GM12878 (cell line): ENCODE measurements around the gene COX11. TPM values are rescaled to one million over a fixed set of nuclear protein-coding genes. Genes with fewer than 3 reads are reported as not detected.

ENCODE experiments used
- ATAC-seq: fragments of 200-7000 bp; cut with Tn5 transposase; 3 replicates; pipeline ENCODE4 v1.9.1; 2020; ENCODE audit warnings: mild to moderate bottlenecking, moderate library complexity
- BruUV-seq: library from RNA; stranded (reverse); fragments of 400-500 nt; replicated peaks from 2 replicates; lab custom pipeline; 2021; lab: Mats Ljungman, UMichigan
- CTCF ChIA-PET: fragments of 300-600 bp; sonication (Branson Sonifier 250); formaldehyde crosslinking; extraction: SDS; loops from one replicate; lab custom pipeline; 2021; ENCODE audit warnings: inconsistent platforms; lab: Yijun Ruan, JAX
- POLR2A ChIA-PET: fragments of 350-600 bp; formaldehyde crosslinking; extraction: SDS; loops from one replicate; lab custom pipeline; 2021; ENCODE audit warnings: inconsistent platforms; lab: Charles Lee
- RAD21 ChIA-PET: fragments of 300-600 bp; sonication (Branson Sonifier 250); formaldehyde crosslinking; loops from one replicate; lab custom pipeline; 2023; ENCODE audit warnings: antibody characterized with exemption; ENCODE audit not compliant: unreplicated experiment; lab: Charles Lee
- SMC1A ChIA-PET: fragments of 300-600 bp; sonication (Branson Sonifier 250); formaldehyde crosslinking; loops from one replicate; lab custom pipeline; 2023; ENCODE audit not compliant: unreplicated experiment, uncharacterized antibody; lab: Charles Lee
- DNase-seq: peaks from one replicate; pipeline ENCODE4 v3.0.0-alpha.2; 2011; ENCODE audit warnings: low read depth, low spot score
- FAIRE-seq: peaks from 3 replicates; lab custom pipeline; 2011; peaks lifted over from hg19 to GRCh38; lab: Jason Lieb, UNC
- H2AFZ ChIP-seq: 2 replicates; pipeline ENCODE4 v1.6.0; 2011; ENCODE audit warnings: low read depth, low read length, control low read depth; ENCODE audit not compliant: control insufficient read depth
- H3K27ac ChIP-seq: 2 replicates; pipeline ENCODE4 v1.5.1; 2011; ENCODE audit warnings: control low read depth; ENCODE audit not compliant: control insufficient read depth, insufficient read depth
- H3K27me3 ChIP-seq, 2 experiments: replicated peaks in 1 of 2; 2 replicates each; pipeline versions ENCODE4 v1.6.0 to v1.6.1; 2011; ENCODE audit warnings: low read length in 1 of 2; ENCODE audit not compliant: control insufficient read depth in 2 of 2, insufficient read depth in 2 of 2
- H3K36me3 ChIP-seq, 2 experiments: 2 replicates each; pipeline ENCODE4 v1.5.1; 2011; ENCODE audit warnings: low read length in 1 of 2; ENCODE audit not compliant: control insufficient read depth in 2 of 2, insufficient read depth in 2 of 2
- H3K4me1 ChIP-seq: 2 replicates; pipeline ENCODE4 v1.6.1; 2011; ENCODE audit warnings: mild to moderate bottlenecking, low read length, moderate library complexity, mixed read lengths; ENCODE audit not compliant: control insufficient read depth, insufficient read depth
- H3K4me2 ChIP-seq: 2 replicates; pipeline ENCODE4 v1.6.0; 2011; ENCODE audit warnings: control low read depth; ENCODE audit not compliant: control insufficient read depth, insufficient read depth
- H3K4me3 ChIP-seq: fragments of 200-600 bp; sonication (generic); 2 replicates; pipeline ENCODE4 v1.5.1; 2016
- H3K79me2 ChIP-seq: 2 replicates; pipeline ENCODE4 v1.6.0; 2011; ENCODE audit warnings: low read length; ENCODE audit not compliant: control insufficient read depth, insufficient read depth
- H3K9ac ChIP-seq: 2 replicates; pipeline ENCODE4 v1.8.0; 2011; ENCODE audit warnings: low read length, control low read depth, mixed read lengths; ENCODE audit not compliant: control insufficient read depth, insufficient read depth
- H3K9me3 ChIP-seq: replicated peaks from 3 replicates; pipeline ENCODE4 v1.5.1; 2011; ENCODE audit warnings: mild to moderate bottlenecking, low read length; ENCODE audit not compliant: control insufficient read depth, insufficient read depth
- H4K20me1 ChIP-seq: 2 replicates; pipeline ENCODE4 v1.6.0; 2011; ENCODE audit not compliant: control insufficient read depth, insufficient read depth
- BACH1 ChIP-seq: fragments of 450-650 bp; IDR thresholded peaks from 2 replicates; pipeline ENCODE4 v1.6.1; 2017; ENCODE audit warnings: mild to moderate bottlenecking, borderline replicate concordance
- CEBPB ChIP-seq, 2 experiments: fragments of 150-350 bp in 1 of 2; IDR thresholded peaks; 2 replicates each; pipeline ENCODE4 v1.6.1; 2012 to 2014; ENCODE audit warnings: low read depth in 2 of 2, low read length in 2 of 2, borderline replicate concordance in 1 of 2, inconsistent platforms in 1 of 2
- EGR1 ChIP-seq, 2 experiments: IDR thresholded peaks; 1 replicate in 1 of 2; 2 replicates in 1 of 2; pipeline ENCODE4 v1.6.1; 2011 to 2012; ENCODE audit warnings: low read depth in 2 of 2, low read length in 2 of 2, borderline replicate concordance in 1 of 2, mild to moderate bottlenecking in 1 of 2, moderate library complexity in 1 of 2
- FOXM1 ChIP-seq: IDR thresholded peaks from 2 replicates; pipeline ENCODE4 v1.6.1; 2012; ENCODE audit warnings: low read depth, mild to moderate bottlenecking, inconsistent platforms, low read length, moderate library complexity
- HDAC6 ChIP-seq: fragments of 200-600 bp; sonication (generic); IDR thresholded peaks from one replicate; pipeline ENCODE4 v1.8.0; 2017; ENCODE audit warnings: antibody characterized with exemption; ENCODE audit not compliant: unreplicated experiment
- MEF2B ChIP-seq: fragments of 450-650 bp; IDR thresholded peaks from 2 replicates; pipeline ENCODE4 v1.6.1; 2018; ENCODE audit warnings: mild to moderate bottlenecking, moderate library complexity; ENCODE audit not compliant: partially characterized antibody, poor library complexity, severe bottlenecking
- MTA2 ChIP-seq: fragments of 450-650 bp; IDR thresholded peaks from 2 replicates; pipeline ENCODE4 v1.6.1; 2016; ENCODE audit warnings: low read depth, mild to moderate bottlenecking, moderate library complexity
- PAX8 ChIP-seq: fragments of 450-650 bp; IDR thresholded peaks from 2 replicates; pipeline ENCODE4 v1.6.1; 2017; ENCODE audit warnings: mild to moderate bottlenecking, moderate library complexity
- PRDM15 ChIP-seq: fragments of 450-650 bp; formaldehyde crosslinking; IDR thresholded peaks from 2 replicates; pipeline ENCODE4 v1.4.0; 2020; ENCODE audit warnings: mild to moderate bottlenecking, moderate library complexity
- SPI1 ChIP-seq: IDR thresholded peaks from 2 replicates; pipeline ENCODE4 v1.6.1; 2011; ENCODE audit warnings: low read depth, mild to moderate bottlenecking, low read length, moderate library complexity, borderline replicate concordance; ENCODE audit not compliant: insufficient read depth
- SRF ChIP-seq, 2 experiments: IDR thresholded peaks; 2 replicates each; pipeline ENCODE4 v1.6.1; 2011; ENCODE audit warnings: low read depth in 2 of 2, low read length in 2 of 2, mild to moderate bottlenecking in 1 of 2, moderate library complexity in 1 of 2
- in situ Hi-C: fragments of 300-500 bp; cut with MboI; formaldehyde crosslinking; loops from 9 replicates; pipeline ENCODE4 v1.14.3; 2018; ENCODE audit warnings: mixed read lengths
- intact Hi-C: fragments of 100-400 bp; cut with micrococcal nuclease; formaldehyde crosslinking; loops from one replicate; pipeline ENCODE4 v1.14.2; 2022; ENCODE audit not compliant: unreplicated experiment
- polyA plus RNA-seq, 11 experiments: library from polyadenylated mRNA; depleted of rRNA in 4 of 11; unstranded in 6 of 11; stranded (reverse) in 5 of 11; fragments of >200 nt; fragmentation: Nextera tagmentation in 4 of 11; fragmentation: Illumina TruSeq in 1 of 11; extraction: Ambion mirVana in 4 of 11; extraction: Trizol in 1 of 11; gene quantifications; 1 replicate in 1 of 11; 2 replicates in 10 of 11; pipeline versions ENCODE4 v1.2.1 to v1.2.3, GENCODE V29; 2011 to 2016; ENCODE audit warnings: inconsistent platforms in 2 of 11, missing spikeins in 2 of 11, low read depth in 1 of 11
- total RNA-seq, 4 experiments: library from RNA; depleted of rRNA in 3 of 4; stranded (reverse); fragments of >200 nt in 3 of 4; fragmentation: Illumina TruSeq in 1 of 4; extraction: Trizol in 1 of 4; gene quantifications; 2 replicates each; pipeline versions ENCODE4 v1.2.1 to v1.2.3, GENCODE V29; 2013 to 2021

The COX11 gene
- total and polyA plus RNA-seq, 10 of the 15 experiments (the other 5 are each of a cell fraction or from before 2014, with no cell fraction given): 13.8 to 69.4 (median 50.8) TPM

GRCh38 chr17:54983260-54983659 is 14.8 kb upstream of the COX11 start:
- BruUV-seq: no TSS peak
- no peak overlapping the region for H3K4me3 ChIP-seq
- no peaks in the 10 kb centered on the region for H3K79me2 ChIP-seq
- TF ChIP-seq HDAC6 (no peak), MTA2 (0 out of 2 replicates have a peak, but pooled peaks have one; percentile 13), SPI1 (peak; percentile 11; the same call in 1 of the 2 replicates), BACH1 (no peak), MEF2B (peak; percentile 50), FOXM1 (no peak), PAX8 (no peak)
- DNase-seq (no peak), ATAC-seq (peak; percentile 91), FAIRE-seq (no peak)
- SMC1A ChIA-PET: interaction anchor here (0.6 to 2.8 kb wide), 3 partner anchors 9 to 1296 kb away, joined by 3 to 9 read pairs (median 4); no protein-coding TSS in a partner anchor
- H3K4me2 ChIP-seq: no peak overlapping the region
- H4K20me1 ChIP-seq: no peaks in the 10 kb centered on the region
- H3K36me3 ChIP-seq: no peaks in the 10 kb centered on the region
- no peak overlapping the region for H3K9ac ChIP-seq
- no peak overlapping the region for H3K27ac ChIP-seq
- H3K4me1 ChIP-seq: no peaks in the 10 kb centered on the region
- CTCF ChIA-PET: interaction anchor here (0.6 to 1.3 kb wide), 2 partner anchors 9 to 10 kb away, joined by 3 to 4 read pairs; no protein-coding TSS in a partner anchor
- intact Hi-C loops: no loop called here
- no peak overlapping the region for H2AFZ ChIP-seq
- H3K27me3 ChIP-seq: no peaks in the 10 kb centered on the region
- RAD21 ChIA-PET: interaction anchor here (1.1 kb wide), 1 partner anchor 9 kb away, joined by 3 read pairs; no protein-coding TSS in a partner anchor
- in situ Hi-C loops: no loop called here
- peaks cover 3% of the 10 kb centered on the region; the same call in 2 of the 3 replicates for H3K9me3 ChIP-seq
- POLR2A ChIA-PET: no interaction called here

GRCh38 chr17:54982399-54982798 is 13.9 kb upstream of the COX11 start:
- intact Hi-C loops (no loop called here), in situ Hi-C loops (no loop called here)
- H3K9me3 ChIP-seq: peaks cover 3% of the 10 kb centered on the region; the same call in 2 of the 3 replicates
- ChIA-PET RAD21 (interaction anchor here (1.1 kb wide), 1 partner anchor 8 kb away, joined by 3 read pairs; no protein-coding TSS in a partner anchor), CTCF (interaction anchor here (1.3 kb wide), 1 partner anchor 11 kb away, joined by 3 read pairs; no protein-coding TSS in a partner anchor), SMC1A (interaction anchor here (0.7 kb wide), 1 partner anchor 9 kb away, joined by 3 read pairs; no protein-coding TSS in a partner anchor), POLR2A (no interaction called here)
- H3K4me3 ChIP-seq: no peak overlapping the region
- DNase-seq (no peak), FAIRE-seq (no peak), ATAC-seq (no peak)
- no peaks in the 10 kb centered on the region for H4K20me1 ChIP-seq
- H3K4me2 ChIP-seq: no peak overlapping the region
- no peak overlapping the region for H3K9ac ChIP-seq
- H3K27me3 ChIP-seq: no peaks in the 10 kb centered on the region
- no peaks in the 10 kb centered on the region for H3K4me1 ChIP-seq
- H3K27ac ChIP-seq: no peak overlapping the region
- no TSS peak for BruUV-seq
- no peaks in the 10 kb centered on the region for H3K79me2 ChIP-seq
- H3K36me3 ChIP-seq: no peaks in the 10 kb centered on the region
- H2AFZ ChIP-seq: no peak overlapping the region
- TF ChIP-seq SRF (IDR thresholded peaks at IDR 0.05; ENCODE audit: low read depth in 2 of 2, low read length in 2 of 2): no peak
- TF ChIP-seq CEBPB (IDR thresholded peaks at IDR 0.05; ENCODE audit: borderline replicate concordance in 1 of 2, low read depth in 2 of 2, low read length in 2 of 2): no peak
- TF ChIP-seq PRDM15: no peak
- no peak for TF ChIP-seq EGR1 (IDR thresholded peaks at IDR 0.05; ENCODE audit: borderline replicate concordance in 1 of 2, low read depth in 2 of 2, low read length in 2 of 2)
